Ishikawa (cell line): ENCODE measurements around the gene SALL1.

Experiments used
- CEBPB ChIP-seq: IDR thresholded peaks from 2 replicates; pipeline ENCODE4 v1.6.1; 2012
- CREB1 ChIP-seq: IDR thresholded peaks from 2 replicates; pipeline ENCODE4 v1.6.1; 2012; ENCODE audit warnings: low read depth
- EGR1 ChIP-seq: IDR thresholded peaks from 2 replicates; pipeline ENCODE4 v1.6.1; 2012
- EP300 ChIP-seq: IDR thresholded peaks from 2 replicates; pipeline ENCODE4 v1.6.1; 2012; ENCODE audit warnings: borderline replicate concordance
- FOXM1 ChIP-seq: IDR thresholded peaks from 2 replicates; pipeline ENCODE4 v1.6.1; 2012; ENCODE audit warnings: low read depth, borderline replicate concordance
- NFIC ChIP-seq: IDR thresholded peaks from 2 replicates; pipeline ENCODE4 v1.6.1; 2012
- RAD21 ChIP-seq: IDR thresholded peaks from 2 replicates; pipeline ENCODE4 v1.6.1; 2012; ENCODE audit warnings: low read depth
- TAF1 ChIP-seq: IDR thresholded peaks from 2 replicates; pipeline ENCODE4 v1.6.1; 2012; ENCODE audit warnings: low read depth, mild to moderate bottlenecking
- TCF12 ChIP-seq: IDR thresholded peaks from 2 replicates; pipeline ENCODE4 v1.6.1; 2012; ENCODE audit warnings: low read depth
- TEAD4 ChIP-seq: IDR thresholded peaks from 2 replicates; pipeline ENCODE4 v1.6.1; 2012
- YY1 ChIP-seq: IDR thresholded peaks from 2 replicates; pipeline ENCODE4 v1.6.1; 2012; ENCODE audit warnings: low read depth
- ZBTB7A ChIP-seq: IDR thresholded peaks from 2 replicates; pipeline ENCODE4 v1.6.1; 2012; ENCODE audit warnings: low read depth
- TF ChIP-seq, protein P1 (sequence below): IDR thresholded peaks from 2 replicates; pipeline ENCODE4 v1.6.1; 2012
- TF ChIP-seq, protein P2 (sequence below): IDR thresholded peaks from 2 replicates; pipeline ENCODE4 v1.6.1; 2012
- TF ChIP-seq, protein P3 (sequence below): IDR thresholded peaks from 2 replicates; pipeline ENCODE4 v1.6.1; 2012; ENCODE audit warnings: low read depth, mild to moderate bottlenecking

SALL1 gene

DNA sequence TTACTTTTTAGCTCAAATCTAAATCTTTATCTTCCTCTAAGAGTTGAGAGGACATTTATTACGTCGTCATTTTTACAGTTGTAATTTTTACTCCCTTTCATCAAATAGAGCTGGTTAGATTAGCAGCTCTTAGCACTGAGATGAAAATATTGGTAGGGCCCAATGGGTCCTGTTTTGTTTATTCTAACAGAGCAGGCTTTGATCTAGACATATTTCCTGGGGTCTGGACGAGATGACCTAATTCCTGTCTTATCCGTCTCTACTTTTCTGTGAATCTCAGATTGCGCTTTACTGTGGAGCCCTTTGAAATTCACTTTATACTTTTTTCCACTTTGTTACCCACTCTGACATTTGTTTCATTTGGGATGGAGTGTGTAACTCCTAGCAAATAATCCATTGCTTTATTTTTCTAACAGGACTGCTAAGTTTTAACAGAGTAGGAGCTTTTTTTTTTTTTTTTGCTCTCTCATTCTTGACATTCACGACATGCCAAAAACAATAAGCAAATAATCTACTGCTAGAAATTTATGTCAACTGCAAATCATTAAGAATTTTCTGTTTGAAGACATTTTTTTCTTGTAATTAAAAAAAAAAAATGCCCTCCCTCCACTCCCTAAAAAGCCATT is 18.5 kb downstream of the SALL1 start:
- TF ChIP-seq YY1 (no peak), FOXM1 (no peak), ZBTB7A (no peak), EP300 (no peak), TEAD4 (no peak), CREB1 (no peak), CEBPB (no peak), EGR1 (no peak), NFIC (no peak), TAF1 (no peak), RAD21 (no peak), TCF12 (no peak)
- TF ChIP-seq, protein P1, sequence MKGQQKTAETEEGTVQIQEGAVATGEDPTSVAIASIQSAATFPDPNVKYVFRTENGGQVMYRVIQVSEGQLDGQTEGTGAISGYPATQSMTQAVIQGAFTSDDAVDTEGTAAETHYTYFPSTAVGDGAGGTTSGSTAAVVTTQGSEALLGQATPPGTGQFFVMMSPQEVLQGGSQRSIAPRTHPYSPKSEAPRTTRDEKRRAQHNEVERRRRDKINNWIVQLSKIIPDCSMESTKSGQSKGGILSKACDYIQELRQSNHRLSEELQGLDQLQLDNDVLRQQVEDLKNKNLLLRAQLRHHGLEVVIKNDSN, result no peak
- TF ChIP-seq, protein P2, sequence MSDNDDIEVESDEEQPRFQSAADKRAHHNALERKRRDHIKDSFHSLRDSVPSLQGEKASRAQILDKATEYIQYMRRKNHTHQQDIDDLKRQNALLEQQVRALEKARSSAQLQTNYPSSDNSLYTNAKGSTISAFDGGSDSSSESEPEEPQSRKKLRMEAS, result no peak
- TF ChIP-seq, protein P3, sequence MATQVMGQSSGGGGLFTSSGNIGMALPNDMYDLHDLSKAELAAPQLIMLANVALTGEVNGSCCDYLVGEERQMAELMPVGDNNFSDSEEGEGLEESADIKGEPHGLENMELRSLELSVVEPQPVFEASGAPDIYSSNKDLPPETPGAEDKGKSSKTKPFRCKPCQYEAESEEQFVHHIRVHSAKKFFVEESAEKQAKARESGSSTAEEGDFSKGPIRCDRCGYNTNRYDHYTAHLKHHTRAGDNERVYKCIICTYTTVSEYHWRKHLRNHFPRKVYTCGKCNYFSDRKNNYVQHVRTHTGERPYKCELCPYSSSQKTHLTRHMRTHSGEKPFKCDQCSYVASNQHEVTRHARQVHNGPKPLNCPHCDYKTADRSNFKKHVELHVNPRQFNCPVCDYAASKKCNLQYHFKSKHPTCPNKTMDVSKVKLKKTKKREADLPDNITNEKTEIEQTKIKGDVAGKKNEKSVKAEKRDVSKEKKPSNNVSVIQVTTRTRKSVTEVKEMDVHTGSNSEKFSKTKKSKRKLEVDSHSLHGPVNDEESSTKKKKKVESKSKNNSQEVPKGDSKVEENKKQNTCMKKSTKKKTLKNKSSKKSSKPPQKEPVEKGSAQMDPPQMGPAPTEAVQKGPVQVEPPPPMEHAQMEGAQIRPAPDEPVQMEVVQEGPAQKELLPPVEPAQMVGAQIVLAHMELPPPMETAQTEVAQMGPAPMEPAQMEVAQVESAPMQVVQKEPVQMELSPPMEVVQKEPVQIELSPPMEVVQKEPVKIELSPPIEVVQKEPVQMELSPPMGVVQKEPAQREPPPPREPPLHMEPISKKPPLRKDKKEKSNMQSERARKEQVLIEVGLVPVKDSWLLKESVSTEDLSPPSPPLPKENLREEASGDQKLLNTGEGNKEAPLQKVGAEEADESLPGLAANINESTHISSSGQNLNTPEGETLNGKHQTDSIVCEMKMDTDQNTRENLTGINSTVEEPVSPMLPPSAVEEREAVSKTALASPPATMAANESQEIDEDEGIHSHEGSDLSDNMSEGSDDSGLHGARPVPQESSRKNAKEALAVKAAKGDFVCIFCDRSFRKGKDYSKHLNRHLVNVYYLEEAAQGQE, result no peak

DNA sequence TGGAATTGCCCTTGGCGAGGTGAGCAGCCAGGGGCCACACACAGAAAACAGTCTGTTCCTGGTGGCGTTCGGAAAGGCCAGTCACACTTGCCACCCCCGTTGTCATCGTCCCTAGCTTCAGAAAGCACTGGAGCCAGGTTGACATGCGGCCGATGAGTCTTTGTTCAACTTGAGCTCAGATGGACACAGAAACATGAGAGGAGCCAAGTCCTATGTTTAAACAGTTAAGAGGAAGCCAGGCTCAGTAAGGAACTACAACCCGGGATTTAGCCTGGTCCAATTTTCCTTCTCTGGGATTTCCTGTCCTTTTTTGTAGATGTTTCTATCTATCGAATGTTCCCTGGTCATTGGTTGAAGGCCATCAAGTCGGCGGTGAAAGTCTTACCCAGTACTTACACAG is 19.5 kb downstream of the SALL1 start:
- TF ChIP-seq CREB1 (no peak), ZBTB7A (no peak), CEBPB (no peak), TCF12 (no peak), FOXM1 (no peak), YY1 (no peak), TEAD4 (no peak), TAF1 (no peak), RAD21 (no peak), EGR1 (no peak), NFIC (no peak), EP300 (no peak)
- TF ChIP-seq, protein P2, result no peak
- TF ChIP-seq, protein P3, result no peak
- TF ChIP-seq, protein P1, result no peak

DNA sequence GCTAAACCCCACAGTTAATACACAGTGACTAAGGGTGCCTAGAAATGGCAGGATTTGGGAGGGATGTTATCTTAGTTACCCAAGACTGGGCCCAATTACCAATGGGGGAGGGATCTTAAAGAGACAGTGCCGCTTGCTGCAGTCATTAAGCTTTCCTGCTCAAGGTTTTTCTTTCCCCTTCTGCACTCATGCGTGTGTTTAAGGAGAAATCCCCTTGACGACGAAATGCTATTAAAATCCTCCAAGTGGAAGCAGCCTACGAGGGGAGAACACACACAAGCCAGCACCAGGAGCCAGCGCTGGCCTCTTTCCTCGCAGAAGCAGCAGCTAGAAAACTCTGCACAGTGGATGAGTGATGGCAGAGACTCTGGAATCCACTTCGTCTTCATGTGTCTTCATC is 22.0 kb downstream of the SALL1 start:
- TF ChIP-seq, protein P1, result no peak
- TF ChIP-seq NFIC (no peak), TCF12 (no peak), ZBTB7A (no peak), YY1 (no peak), EP300 (no peak), RAD21 (no peak), TEAD4 (no peak), CEBPB (no peak), TAF1 (no peak)
- TF ChIP-seq, protein P3, result no peak
- TF ChIP-seq, protein P2, result no peak

DNA sequence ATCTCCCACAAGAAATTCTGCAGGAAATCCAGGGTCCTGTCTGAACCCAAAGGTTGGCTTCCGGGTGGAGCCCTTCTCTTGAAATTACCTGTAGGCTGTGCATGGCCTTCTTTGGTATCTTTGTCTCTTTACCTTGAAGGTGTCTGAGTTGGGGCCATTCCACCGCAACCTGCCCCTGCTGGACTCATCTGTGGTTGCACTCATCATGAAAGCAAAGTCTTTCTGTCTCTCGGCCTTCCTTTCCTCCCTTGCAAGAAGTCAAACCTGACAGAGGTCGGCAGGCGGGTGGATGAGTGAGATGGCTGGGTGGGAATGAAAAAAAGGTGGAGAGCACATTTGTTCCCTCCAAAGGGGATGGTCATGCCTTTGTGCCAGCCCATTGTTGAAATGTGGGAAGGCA is 25.1 kb downstream of the SALL1 start:
- no peak for TF ChIP-seq CREB1
- no peak for TF ChIP-seq TCF12
- TF ChIP-seq EP300, result no peak
- no peak for TF ChIP-seq FOXM1
- TF ChIP-seq TAF1, result no peak
- no peak for TF ChIP-seq ZBTB7A
- no peak for TF ChIP-seq EGR1
- TF ChIP-seq CEBPB, result no peak
- TF ChIP-seq TEAD4, result no peak
- no peak for TF ChIP-seq NFIC
- TF ChIP-seq, protein P3, result no peak
- TF ChIP-seq RAD21, result no peak
- TF ChIP-seq, protein P1, result no peak
- no peak for TF ChIP-seq YY1
- TF ChIP-seq, protein P2, result no peak
